Memory B cell (primary cell): ENCODE data around the gene URGCP.

Experiments
- ATAC-seq: fragments of 150-1000 bp; cut with Tn5 transposase; 2 replicates; pipeline ENCODE4 v1.10.0; 2021; ENCODE audit warnings: low read depth, mild to moderate bottlenecking, moderate library complexity
- DNase-seq, 2 donors: peaks; one replicate each; pipeline ENCODE4 v3.0.0; 2022; ENCODE audit warnings: low spot score in 2 of 2
- H3K27ac Mint-ChIP-seq: one replicate; pipeline ENCODE4 v1.8.0; 2022; ENCODE audit warnings: mild to moderate bottlenecking, moderate library complexity, mixed read lengths
- H3K27me3 Mint-ChIP-seq: one replicate; pipeline ENCODE4 v1.8.0; 2022; ENCODE audit warnings: mixed read lengths
- H3K36me3 Mint-ChIP-seq: one replicate; pipeline ENCODE4 v1.8.0; 2022; ENCODE audit warnings: mild to moderate bottlenecking, mixed read lengths
- H3K4me1 Mint-ChIP-seq: one replicate; pipeline ENCODE4 v1.8.0; 2022; ENCODE audit warnings: mixed read lengths
- H3K4me3 Mint-ChIP-seq: one replicate; pipeline ENCODE4 v1.8.0; 2022; ENCODE audit warnings: mild to moderate bottlenecking, moderate library complexity, mixed read lengths
- H3K9me3 Mint-ChIP-seq: one replicate; pipeline ENCODE4 v1.8.0; 2022; ENCODE audit warnings: mixed read lengths

Gene URGCP, protein sequence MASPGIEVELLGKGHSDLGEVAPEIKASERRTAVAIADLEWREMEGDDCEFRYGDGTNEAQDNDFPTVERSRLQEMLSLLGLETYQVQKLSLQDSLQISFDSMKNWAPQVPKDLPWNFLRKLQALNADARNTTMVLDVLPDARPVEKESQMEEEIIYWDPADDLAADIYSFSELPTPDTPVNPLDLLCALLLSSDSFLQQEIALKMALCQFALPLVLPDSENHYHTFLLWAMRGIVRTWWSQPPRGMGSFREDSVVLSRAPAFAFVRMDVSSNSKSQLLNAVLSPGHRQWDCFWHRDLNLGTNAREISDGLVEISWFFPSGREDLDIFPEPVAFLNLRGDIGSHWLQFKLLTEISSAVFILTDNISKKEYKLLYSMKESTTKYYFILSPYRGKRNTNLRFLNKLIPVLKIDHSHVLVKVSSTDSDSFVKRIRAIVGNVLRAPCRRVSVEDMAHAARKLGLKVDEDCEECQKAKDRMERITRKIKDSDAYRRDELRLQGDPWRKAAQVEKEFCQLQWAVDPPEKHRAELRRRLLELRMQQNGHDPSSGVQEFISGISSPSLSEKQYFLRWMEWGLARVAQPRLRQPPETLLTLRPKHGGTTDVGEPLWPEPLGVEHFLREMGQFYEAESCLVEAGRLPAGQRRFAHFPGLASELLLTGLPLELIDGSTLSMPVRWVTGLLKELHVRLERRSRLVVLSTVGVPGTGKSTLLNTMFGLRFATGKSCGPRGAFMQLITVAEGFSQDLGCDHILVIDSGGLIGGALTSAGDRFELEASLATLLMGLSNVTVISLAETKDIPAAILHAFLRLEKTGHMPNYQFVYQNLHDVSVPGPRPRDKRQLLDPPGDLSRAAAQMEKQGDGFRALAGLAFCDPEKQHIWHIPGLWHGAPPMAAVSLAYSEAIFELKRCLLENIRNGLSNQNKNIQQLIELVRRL

GRCh38 chr7:43906331-43907010, at the start of gene URGCP:
Gene URGCP, minus strand, starts transcription at chr7:43906596. Its CDS starts 21 bp downstream, at chr7:43906575.
- H3K27me3 Mint-ChIP-seq = no peaks in the 10 kb centered on the region
- H3K9me3 Mint-ChIP-seq = no peaks in the 10 kb centered on the region
- H3K4me3 Mint-ChIP-seq = peak within 1 kb of the TSS; percentile 96
- H3K4me1 Mint-ChIP-seq = peaks cover 24% of the 10 kb centered on the region
- DNase-seq (peak; percentile 43 to 60), ATAC-seq (peak; percentile 91)
- H3K36me3 Mint-ChIP-seq = peaks cover 2% of the 10 kb centered on the region
- H3K27ac Mint-ChIP-seq = peak within 1 kb of the TSS; percentile 90

- Mint-ChIP-seq H3K27ac (no peak overlapping the region), H3K9me3 (no peaks in the 10 kb centered on the region), H3K4me1 (peaks cover 4% of the 10 kb centered on the region), H3K36me3 (peaks cover 25% of the 10 kb centered on the region), H3K4me3 (no peak overlapping the region), H3K27me3 (no peaks in the 10 kb centered on the region)
- no peak for DNase-seq
- ATAC-seq = no peak
Observed at GRCh38 chr7:43956027-43956426, 49.6 kb upstream of the URGCP start.

DNA sequence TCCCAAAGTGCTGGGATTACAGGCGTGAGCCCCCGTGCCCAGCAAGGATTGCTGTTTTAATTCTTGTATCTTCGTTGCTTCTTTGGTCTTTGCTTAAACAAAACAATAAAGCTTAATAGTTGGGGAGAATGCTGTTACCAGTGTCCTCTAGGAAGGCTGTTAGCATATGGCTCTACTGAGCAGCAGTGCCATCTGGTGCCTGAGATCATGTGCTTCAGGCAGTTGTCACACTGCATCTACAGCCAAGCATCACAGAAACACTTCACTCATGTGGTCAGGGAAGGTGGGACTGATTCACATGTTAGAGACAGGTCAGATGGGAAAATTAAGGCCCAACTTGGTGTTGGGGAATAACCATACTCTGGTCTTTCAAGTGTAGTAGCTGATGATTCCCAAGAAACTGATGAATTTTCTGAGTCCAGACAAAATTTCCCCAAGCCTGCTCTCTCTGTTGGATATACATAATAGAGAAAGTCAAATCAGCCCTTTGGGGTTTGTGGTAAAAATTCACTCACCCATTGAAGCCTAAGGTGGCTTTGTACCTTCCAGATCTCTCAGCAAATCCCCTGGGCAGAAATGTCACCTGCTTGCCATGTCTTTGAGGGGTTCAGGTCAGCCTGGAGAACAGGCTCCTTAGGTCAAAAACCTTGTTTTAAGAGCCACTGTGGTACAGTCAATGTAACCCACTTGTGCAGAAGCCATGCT, 48.3 kb upstream of the URGCP start:
- no peaks in the 10 kb centered on the region for H3K9me3 Mint-ChIP-seq
- no peak overlapping the region for H3K27ac Mint-ChIP-seq
- H3K4me3 Mint-ChIP-seq = no peak overlapping the region
- peaks cover 4% of the 10 kb centered on the region for H3K4me1 Mint-ChIP-seq
- peaks cover 25% of the 10 kb centered on the region for H3K36me3 Mint-ChIP-seq
- no peaks in the 10 kb centered on the region for H3K27me3 Mint-ChIP-seq
- DNase-seq (no peak), ATAC-seq (no peak)

- Mint-ChIP-seq H3K9me3 (no peaks in the 10 kb centered on the region), H3K27me3 (no peaks in the 10 kb centered on the region), H3K4me3 (no peak overlapping the region), H3K4me1 (peaks cover 4% of the 10 kb centered on the region), H3K36me3 (peaks cover 23% of the 10 kb centered on the region), H3K27ac (no peak overlapping the region)
- ATAC-seq (no peak), DNase-seq (no peak)
Observed at GRCh38 chr7:43953071-43953470, 46.7 kb upstream of the URGCP start.

GRCh38 chr7:43952028-43952427, 45.6 kb upstream of the URGCP start:
- no peak overlapping the region for H3K27ac Mint-ChIP-seq
- peaks cover 27% of the 10 kb centered on the region for H3K36me3 Mint-ChIP-seq
- H3K27me3 Mint-ChIP-seq = no peaks in the 10 kb centered on the region
- no peak for ATAC-seq
- DNase-seq = no peak
- H3K9me3 Mint-ChIP-seq = no peaks in the 10 kb centered on the region
- no peak overlapping the region for H3K4me3 Mint-ChIP-seq
- peaks cover 4% of the 10 kb centered on the region for H3K4me1 Mint-ChIP-seq

DNA sequence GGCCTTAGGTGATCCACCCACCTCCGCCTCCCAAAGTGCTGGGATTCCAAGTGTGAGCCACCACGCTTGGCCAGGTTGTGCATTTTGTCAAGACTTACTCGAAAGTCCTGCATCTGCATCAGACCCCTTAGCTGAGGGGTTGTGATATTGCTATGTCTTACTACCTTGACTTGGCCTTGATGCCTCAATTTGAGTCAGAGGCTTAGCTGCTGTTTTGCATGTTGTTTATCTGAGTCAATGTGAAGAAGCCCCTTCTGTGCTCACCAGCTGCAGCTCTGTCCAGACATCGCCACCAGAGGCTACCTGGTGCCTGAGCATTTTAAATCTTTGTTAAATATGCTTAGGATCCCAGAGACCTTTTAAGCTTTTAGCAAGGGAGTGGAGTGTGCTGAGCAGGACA, 37.9 kb upstream of the URGCP start:
- Mint-ChIP-seq H3K9me3 (no peaks in the 10 kb centered on the region), H3K27me3 (no peaks in the 10 kb centered on the region), H3K36me3 (peaks cover 12% of the 10 kb centered on the region), H3K4me3 (no peak overlapping the region), H3K27ac (no peak overlapping the region), H3K4me1 (no peaks in the 10 kb centered on the region)
- no peak for DNase-seq
- ATAC-seq = no peak

- ATAC-seq (no peak), DNase-seq (no peak)
- Mint-ChIP-seq H3K27ac (no peak overlapping the region), H3K9me3 (no peaks in the 10 kb centered on the region), H3K4me1 (no peaks in the 10 kb centered on the region), H3K27me3 (no peaks in the 10 kb centered on the region), H3K36me3 (peaks cover 10% of the 10 kb centered on the region), H3K4me3 (no peak overlapping the region)
Observed at GRCh38 chr7:43943417-43944187, 37.2 kb upstream of the URGCP start.

- Mint-ChIP-seq H3K4me1 (no peaks in the 10 kb centered on the region), H3K9me3 (no peaks in the 10 kb centered on the region), H3K27me3 (no peaks in the 10 kb centered on the region), H3K27ac (no peak overlapping the region), H3K4me3 (no peak overlapping the region), H3K36me3 (peaks cover 10% of the 10 kb centered on the region)
- DNase-seq (no peak), ATAC-seq (no peak)
Observed at GRCh38 chr7:43942997-43943396, 36.6 kb upstream of the URGCP start.

GRCh38 chr7:43942250-43942649, 35.9 kb upstream of the URGCP start:
- no peaks in the 10 kb centered on the region for H3K9me3 Mint-ChIP-seq
- peaks cover 5% of the 10 kb centered on the region for H3K36me3 Mint-ChIP-seq
- no peaks in the 10 kb centered on the region for H3K27me3 Mint-ChIP-seq
- ATAC-seq = no peak
- H3K4me3 Mint-ChIP-seq = no peak overlapping the region
- no peak overlapping the region for H3K27ac Mint-ChIP-seq
- no peaks in the 10 kb centered on the region for H3K4me1 Mint-ChIP-seq
- no peak for DNase-seq

DNA sequence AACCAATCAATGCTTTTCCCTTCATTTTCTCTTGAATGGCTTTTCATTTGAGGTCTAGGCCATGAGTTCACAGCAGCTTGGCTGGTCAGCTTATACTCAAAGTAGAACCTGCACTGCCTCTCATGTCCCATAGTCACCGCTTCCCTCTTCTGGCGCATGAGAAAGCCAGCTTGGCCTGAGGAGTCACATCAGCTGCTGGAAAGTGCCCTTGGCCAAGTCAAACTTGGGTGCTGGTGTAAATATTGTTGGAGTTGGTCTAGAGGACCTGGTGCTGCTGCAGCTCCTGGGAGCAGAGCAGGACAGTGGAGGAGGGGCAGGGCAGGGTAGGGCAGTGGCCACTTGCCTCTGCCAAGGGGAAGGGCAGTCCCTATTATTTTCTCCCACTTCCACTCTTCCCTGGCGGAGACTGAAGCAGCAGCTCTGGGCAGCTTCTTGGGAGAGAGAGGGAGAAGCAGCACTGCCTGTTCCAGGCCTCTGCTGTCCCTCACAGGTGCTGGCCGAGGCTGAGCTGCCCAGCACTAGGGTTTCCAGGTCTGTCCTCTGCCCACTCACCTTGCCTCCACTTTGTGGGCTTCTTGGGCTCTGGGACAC, 32.6 kb upstream of the URGCP start:
- DNase-seq = no peak
- H3K27me3 Mint-ChIP-seq = no peaks in the 10 kb centered on the region
- H3K4me3 Mint-ChIP-seq = no peak overlapping the region
- no peaks in the 10 kb centered on the region for H3K9me3 Mint-ChIP-seq
- no peak overlapping the region for H3K27ac Mint-ChIP-seq
- ATAC-seq = no peak
- no peaks in the 10 kb centered on the region for H3K4me1 Mint-ChIP-seq
- H3K36me3 Mint-ChIP-seq = no peaks in the 10 kb centered on the region

DNA sequence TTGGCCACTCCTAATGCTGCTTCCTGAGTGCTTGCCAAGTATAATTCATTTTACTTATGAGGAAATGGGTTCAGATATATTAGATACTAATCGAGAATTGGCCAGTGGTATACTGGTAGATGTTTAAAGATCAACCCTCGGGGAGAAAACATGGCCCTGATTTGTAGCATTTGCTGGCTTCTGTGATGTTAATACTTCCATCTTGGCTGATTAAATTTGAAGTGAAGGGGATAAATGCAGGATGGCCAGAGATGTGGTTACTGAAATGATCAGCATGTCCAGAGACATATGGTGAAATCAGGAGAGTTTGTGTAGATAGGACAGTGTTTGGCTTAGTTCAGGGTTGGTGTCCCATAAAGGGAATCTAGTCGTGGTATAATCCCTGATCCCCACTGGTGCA, 31.0 kb upstream of the URGCP start:
- DNase-seq (no peak), ATAC-seq (no peak)
- Mint-ChIP-seq H3K27me3 (no peaks in the 10 kb centered on the region), H3K36me3 (no peaks in the 10 kb centered on the region), H3K4me3 (no peak overlapping the region), H3K27ac (no peak overlapping the region), H3K9me3 (no peaks in the 10 kb centered on the region), H3K4me1 (no peaks in the 10 kb centered on the region)

DNA sequence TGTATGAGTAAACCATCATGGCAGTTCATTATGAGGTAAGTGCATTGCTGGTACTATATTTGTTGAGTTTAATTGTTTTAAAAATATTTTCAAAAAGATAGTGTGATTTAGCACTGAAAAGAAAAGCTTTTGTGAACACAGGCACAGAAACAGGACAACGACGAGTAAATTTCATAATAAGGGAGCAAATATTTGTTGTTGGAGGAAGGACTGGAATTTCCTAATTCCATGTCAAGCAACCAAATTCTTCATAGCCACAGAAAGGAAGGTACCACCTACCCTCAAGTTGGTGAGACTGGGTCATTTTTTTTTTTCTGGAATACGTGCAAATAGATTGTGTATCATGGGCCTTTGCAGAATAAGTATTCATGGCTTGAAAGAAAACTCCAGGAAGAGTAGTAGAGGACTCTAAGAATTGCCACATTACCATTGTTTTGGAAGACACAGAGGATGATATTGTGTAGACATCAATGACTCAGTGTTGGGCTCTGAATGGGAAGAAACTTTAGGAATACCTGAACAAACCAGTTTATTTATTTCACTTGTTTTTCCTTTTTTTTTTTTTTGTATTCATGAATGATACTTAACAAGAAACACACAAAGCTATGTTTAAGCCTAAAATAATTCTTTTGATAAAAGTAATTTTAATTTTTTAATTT, 27.6 kb upstream of the URGCP start:
- Mint-ChIP-seq H3K4me1 (no peaks in the 10 kb centered on the region), H3K27ac (no peak overlapping the region), H3K36me3 (no peaks in the 10 kb centered on the region), H3K9me3 (no peaks in the 10 kb centered on the region), H3K27me3 (no peaks in the 10 kb centered on the region), H3K4me3 (no peak overlapping the region)
- ATAC-seq (no peak), DNase-seq (no peak)
